Fibroblast of lung (primary cell): Measurements from ENCODE around the gene ZNF571.

ENCODE experiments used
- CTCF ChIP-seq, 2 donors: IDR thresholded peaks in 1 of 2; conservative IDR thresholded peaks in 1 of 2; 1 replicate in 1 of 2; 2 replicates in 1 of 2; pipeline ENCODE4 v1.5.1; 2011 to 2012; ENCODE audit warnings: low read length in 2 of 2, control low read depth in 1 of 2, inconsistent platforms in 1 of 2, low read depth in 1 of 2, mild to moderate bottlenecking in 1 of 2
- EZH2 ChIP-seq: IDR thresholded peaks from 2 replicates; pipeline ENCODE4 v1.5.1; 2012; ENCODE audit warnings: low read length, control low read depth, mild to moderate bottlenecking; ENCODE audit errors: missing control alignments

DNA sequence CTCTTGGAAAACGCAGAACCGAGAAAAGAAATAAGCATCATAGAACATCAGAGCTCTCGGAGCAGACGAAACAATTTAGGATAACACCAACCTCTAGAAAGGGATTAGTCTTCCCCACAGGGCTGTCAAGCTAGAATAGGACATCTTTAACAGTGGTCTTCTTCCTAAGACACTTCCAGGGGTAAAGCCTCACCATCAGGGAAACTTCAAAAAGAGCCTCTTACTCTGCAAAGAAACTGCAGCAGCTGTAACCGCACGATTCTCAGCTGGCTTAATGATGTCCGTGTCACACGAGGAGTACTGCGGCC, 642 bp downstream of the ZNF571 start:
- TF ChIP-seq CTCF (conservative IDR thresholded peaks at IDR 0.05 in 1 of 2, IDR thresholded peaks at IDR 0.05 in 1 of 2; ENCODE audit: low read depth in 1 of 2, low read length in 2 of 2), result no peak
- TF ChIP-seq EZH2, result no peak
